UCSD-AML1 (cell line): ENCODE results near the gene FGFR2.

Experiments
- DNase-seq: peaks from one replicate; lab custom pipeline; 2025; ENCODE audit not compliant: unreplicated experiment; lab: John Stamatoyannopoulos, UW

The FGFR2 gene

GRCh38 chr10:121598263-121599249, at the start of gene FGFR2:
Gene FGFR2 (minus strand): TSS chr10:121598444. CDS start chr10:121593817, 4,627 bp downstream.
- no peak for DNase-seq

- no peak for DNase-seq
Measured at GRCh38 chr10:121647401-121647800, 49.2 kb upstream of the FGFR2 start.

GRCh38 chr10:121645696-121646095, 47.5 kb upstream of the FGFR2 start:
- no peak for DNase-seq

GRCh38 chr10:121644501-121644900, 46.3 kb upstream of the FGFR2 start:
- DNase-seq: no peak

- no peak for DNase-seq
Measured at GRCh38 chr10:121640266-121640665, 42.0 kb upstream of the FGFR2 start.

- DNase-seq: no peak
Measured at GRCh38 chr10:121639416-121639815, 41.2 kb upstream of the FGFR2 start.

GRCh38 chr10:121637437-121637836, 39.2 kb upstream of the FGFR2 start:
- DNase-seq: no peak

- no peak for DNase-seq
Measured at GRCh38 chr10:121633056-121633455, 34.8 kb upstream of the FGFR2 start.

- DNase-seq: no peak
Measured at GRCh38 chr10:121631365-121632029, 33.3 kb upstream of the FGFR2 start.

GRCh38 chr10:121628859-121629258, 30.6 kb upstream of the FGFR2 start:
- DNase-seq: no peak

- no peak for DNase-seq
Measured at GRCh38 chr10:121627876-121628581, 29.8 kb upstream of the FGFR2 start.

- DNase-seq: no peak
Measured at GRCh38 chr10:121624836-121625486, 26.7 kb upstream of the FGFR2 start.

- DNase-seq: no peak
Measured at GRCh38 chr10:121618906-121619305, 20.7 kb upstream of the FGFR2 start.

- no peak for DNase-seq
Measured at GRCh38 chr10:121617176-121617575, 18.9 kb upstream of the FGFR2 start.

- no peak for DNase-seq
Measured at GRCh38 chr10:121616291-121616690, 18.0 kb upstream of the FGFR2 start.

GRCh38 chr10:121615836-121616235, 17.6 kb upstream of the FGFR2 start:
- DNase-seq: no peak

- DNase-seq: no peak
Measured at GRCh38 chr10:121615435-121615793, 17.2 kb upstream of the FGFR2 start.

GRCh38 chr10:121614613-121615434, 16.6 kb upstream of the FGFR2 start:
- DNase-seq: no peak

GRCh38 chr10:121613456-121613855, 15.2 kb upstream of the FGFR2 start:
- no peak for DNase-seq
